GM12872 (cell line): ENCODE measurements around the gene CELA1.

Experiments
- CTCF ChIP-seq: IDR thresholded peaks from 3 replicates; pipeline ENCODE4 v1.5.1; 2011; ENCODE audit warnings: low read depth, mild to moderate bottlenecking, low read length, moderate library complexity; ENCODE audit not compliant: insufficient read depth

The CELA1 gene

DNA sequence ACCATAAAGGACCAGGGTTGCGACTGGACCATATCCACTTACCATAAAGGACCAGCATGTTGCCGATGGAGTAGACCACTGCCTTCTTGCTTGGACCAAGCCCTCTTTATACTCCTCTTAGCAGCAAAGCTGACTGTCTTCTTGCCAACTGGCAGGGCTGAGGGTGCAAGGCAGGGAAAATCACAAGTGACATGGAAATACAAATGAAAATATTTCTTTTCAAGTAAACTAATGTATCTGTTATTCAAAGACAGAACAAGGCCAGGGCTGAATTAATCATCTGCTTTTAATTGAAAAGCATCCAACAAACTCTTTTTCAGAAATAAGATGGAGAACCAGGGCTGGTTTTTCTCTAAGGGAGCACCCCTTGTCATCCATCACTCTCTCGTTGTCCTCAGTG is at the start of gene CELA1:
Gene CELA1 (minus strand): TSS at position 99 of the 400 bp plus-strand sequence. CDS start 41 bp downstream, at position 58.
- no peak for TF ChIP-seq CTCF

- no peak for TF ChIP-seq CTCF
Observed at GRCh38 chr12:51395283-51396230, 49.1 kb upstream of the CELA1 start.

DNA sequence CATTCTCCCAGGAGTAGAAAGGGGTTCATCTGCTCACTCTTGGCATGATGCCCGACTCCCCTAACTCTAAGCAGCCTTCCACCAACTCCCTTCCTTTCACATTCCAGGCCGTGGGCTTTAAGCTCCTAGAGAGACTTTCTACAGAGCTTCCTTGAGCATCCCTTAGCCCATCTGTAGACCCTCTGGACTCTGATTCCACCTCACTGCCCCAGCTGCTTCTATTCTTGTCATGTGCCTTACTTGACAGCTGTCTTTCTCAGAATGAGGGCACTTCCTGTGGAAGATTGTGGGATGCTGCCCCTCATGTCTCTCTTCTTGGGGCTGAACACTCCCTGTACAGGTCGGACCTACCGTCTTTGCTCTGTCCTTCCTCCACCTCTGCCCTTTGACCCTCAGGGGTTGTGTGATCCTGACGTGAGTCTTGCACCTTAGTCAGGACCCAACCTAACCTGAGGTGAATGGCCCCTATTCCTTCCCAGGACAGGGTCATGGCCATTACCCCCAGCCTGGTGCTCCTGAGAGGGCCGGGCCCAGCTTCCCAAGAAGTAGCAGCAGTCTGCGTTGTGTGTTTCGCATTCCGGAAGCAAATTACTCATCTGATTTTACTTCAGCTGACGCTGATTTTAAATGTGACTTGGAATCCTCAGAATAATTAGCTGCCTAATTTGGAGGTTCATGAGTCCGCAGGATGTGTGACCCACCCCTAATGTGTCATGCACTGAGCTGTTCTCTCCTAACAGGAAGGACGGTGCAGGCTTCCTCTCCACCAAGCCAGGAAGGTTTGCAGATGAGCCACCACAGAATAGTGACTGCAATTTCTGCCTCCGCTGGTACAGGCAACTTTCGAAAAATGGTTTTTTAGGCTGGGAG is 47.4 kb upstream of the CELA1 start:
- TF ChIP-seq CTCF, result no peak

DNA sequence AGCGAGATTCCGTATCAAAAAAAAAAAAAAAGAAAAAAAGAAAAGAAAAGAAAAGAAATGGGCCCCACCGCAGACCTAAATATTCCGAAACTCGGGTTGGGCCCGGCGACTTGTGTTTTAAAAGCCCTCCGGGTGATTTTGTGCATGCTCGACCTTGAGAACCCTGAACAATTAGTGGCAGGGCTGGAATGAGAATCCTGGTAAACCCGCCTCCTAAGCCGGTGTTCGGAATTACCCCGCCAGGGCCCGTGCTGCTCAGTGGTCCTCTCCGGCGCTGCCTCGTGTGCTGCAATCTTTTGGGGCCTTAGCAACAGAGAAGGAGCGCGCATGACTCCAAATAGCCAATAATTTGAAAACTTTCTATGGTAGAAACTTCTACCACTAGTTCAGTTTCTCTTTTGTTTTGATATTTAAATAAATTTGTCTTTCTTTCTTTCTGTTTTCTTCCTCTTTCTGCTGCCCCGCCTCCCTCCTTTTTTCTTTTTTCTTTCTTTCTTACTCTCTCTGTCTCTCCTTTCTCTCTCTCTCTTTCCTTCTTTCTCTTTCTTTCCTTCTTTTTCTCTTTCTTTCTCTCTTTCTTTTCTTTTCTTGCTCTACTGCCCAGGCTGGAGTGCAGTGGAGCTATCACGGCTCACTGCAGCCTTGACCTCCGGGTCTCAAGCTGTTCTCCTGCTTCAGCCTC is 46.2 kb upstream of the CELA1 start:
- TF ChIP-seq CTCF, result no peak

DNA sequence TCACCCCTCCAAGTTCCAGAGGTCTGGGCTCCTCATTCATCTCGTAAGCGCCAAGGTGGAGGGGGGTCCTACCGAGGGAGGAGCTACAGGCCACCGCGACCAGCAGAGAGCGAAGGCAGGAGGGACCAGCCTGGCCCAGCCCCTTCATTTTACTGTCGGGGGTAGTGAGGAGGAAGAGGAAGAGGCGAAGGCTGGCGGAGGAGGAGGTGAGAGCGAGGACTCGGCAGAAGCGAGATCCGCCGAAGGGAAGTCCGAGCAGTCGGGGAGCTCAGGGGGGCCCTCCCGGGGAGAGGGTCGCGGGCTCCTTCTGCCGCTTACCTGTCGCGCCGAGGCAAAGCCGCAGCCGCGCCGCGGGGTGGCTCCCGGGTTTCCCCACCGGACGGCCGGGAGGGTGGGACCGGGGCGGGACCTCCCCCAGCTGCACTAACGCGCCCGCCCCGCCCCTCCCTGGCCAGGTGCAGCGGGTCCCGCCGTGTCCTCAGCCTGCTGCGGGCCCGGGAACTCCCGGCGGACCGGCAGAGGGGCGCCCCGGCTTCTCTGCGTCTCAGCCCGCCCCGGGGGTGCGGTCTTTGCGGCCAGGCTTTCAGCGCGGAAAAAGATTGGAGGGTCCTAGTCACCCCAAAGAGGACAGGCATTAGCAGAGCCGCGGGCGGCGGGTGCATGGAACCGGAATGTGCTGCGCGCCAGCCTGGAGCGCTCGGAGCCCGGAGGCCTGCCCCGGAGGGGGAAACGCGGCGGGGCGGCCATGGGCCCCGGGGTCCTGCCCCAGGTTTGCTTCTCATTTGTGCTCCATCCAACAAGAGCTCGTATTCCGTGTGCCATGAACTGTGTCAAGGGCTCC is 45.0 kb upstream of the CELA1 start, which contains the start of gene GALNT6:
Gene GALNT6 (minus strand): TSS at position 124 of the 841 bp plus-strand sequence. CDS start 11,625 bp downstream, outside the sequence.
- TF ChIP-seq CTCF, result no peak

DNA sequence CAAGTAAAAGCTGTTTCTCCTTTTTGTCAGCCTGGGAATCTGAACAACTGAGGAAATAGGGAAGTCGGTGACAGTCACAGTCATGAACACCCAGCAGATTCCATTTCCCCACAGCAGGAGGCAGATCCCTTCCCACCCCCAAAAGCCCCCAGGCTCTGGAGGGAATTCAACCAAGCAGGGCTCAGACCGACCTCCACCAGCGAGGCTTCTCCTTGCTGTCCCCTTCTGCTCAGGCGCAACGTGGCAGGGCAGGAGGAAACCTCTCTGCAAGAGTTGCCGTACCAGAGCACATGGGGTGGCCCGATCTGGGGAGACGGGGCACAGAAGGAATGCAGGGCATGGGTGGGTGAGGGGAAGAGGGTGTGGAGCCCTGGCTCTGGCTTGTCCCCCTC is 44.4 kb upstream of the CELA1 start:
- TF ChIP-seq CTCF, result 0 out of 3 replicates have a peak, but pooled peaks have one; percentile 4
